IMR-90 (cell line): ENCODE measurements around the gene FAM162A. TPM values are rescaled to one million over a fixed set of nuclear protein-coding genes. Genes with fewer than 3 reads are reported as not detected.

Experiments used
- ATAC-seq: fragments of 200-7000 bp; cut with Tn5 transposase; 2 replicates; pipeline ENCODE4 v1.9.1; 2020; ENCODE audit warnings: low read depth, mild to moderate bottlenecking, moderate library complexity
- BruUV-seq: library from RNA; stranded (reverse); fragments of 400-500 nt; replicated peaks from 2 replicates; lab custom pipeline; 2021; lab: Mats Ljungman, UMichigan
- CTCF ChIA-PET: fragments of 300-600 bp; formaldehyde crosslinking; extraction: SDS; loops from one replicate; lab custom pipeline; 2021; ENCODE audit warnings: antibody characterized with exemption; lab: Yijun Ruan, JAX
- POLR2A ChIA-PET: fragments of 300-600 bp; sonication (Branson Sonifier 250); formaldehyde crosslinking; loops from one replicate; lab custom pipeline; 2022; ENCODE audit warnings: antibody characterized with exemption; ENCODE audit not compliant: unreplicated experiment; lab: Charles Lee
- DNase-seq: peaks from one replicate; pipeline ENCODE4 v3.0.0; 2013
- H2AFZ ChIP-seq: replicated peaks from 2 replicates; pipeline ENCODE3; 2013; ENCODE audit warnings: low read length, mild to moderate bottlenecking; ENCODE audit not compliant: poor library complexity
- H2AK5ac ChIP-seq: 2 replicates; pipeline ENCODE4 v1.6.1; 2013; ENCODE audit warnings: low read depth, low read length, inconsistent platforms
- H2AK9ac ChIP-seq: replicated peaks from 2 replicates; pipeline ENCODE3; 2013; ENCODE audit warnings: mild to moderate bottlenecking, low read depth, low read length, moderate library complexity; ENCODE audit not compliant: poor library complexity
- H2BK120ac ChIP-seq: 2 replicates; pipeline ENCODE4 v1.6.1; 2013; ENCODE audit warnings: low read depth, low read length, inconsistent platforms
- H2BK15ac ChIP-seq: 3 replicates; pipeline ENCODE4 v1.6.1; 2013; ENCODE audit warnings: low read depth, low read length, inconsistent platforms
- H2BK20ac ChIP-seq: 2 replicates; pipeline ENCODE4 v1.6.1; 2013; ENCODE audit warnings: low read depth, mild to moderate bottlenecking, inconsistent platforms, low read length, moderate library complexity
- H2BK5ac ChIP-seq: 2 replicates; pipeline ENCODE4 v1.6.1; 2013; ENCODE audit warnings: mild to moderate bottlenecking, low read depth, low read length, inconsistent platforms; ENCODE audit not compliant: poor library complexity, severe bottlenecking
- H3K14ac ChIP-seq: replicated peaks from 2 replicates; pipeline ENCODE4 v1.6.1; 2013; ENCODE audit warnings: low read depth, low read length, inconsistent platforms
- H3K18ac ChIP-seq: 2 replicates; pipeline ENCODE4 v1.6.1; 2013; ENCODE audit warnings: low read depth, low read length, control low read depth
- H3K23ac ChIP-seq: 2 replicates; pipeline ENCODE4 v1.6.1; 2013; ENCODE audit warnings: low read depth, low read length, inconsistent platforms
- H3K27ac ChIP-seq: 2 replicates; pipeline ENCODE4 v1.5.1; 2013; ENCODE audit warnings: mild to moderate bottlenecking, control low read depth, low read length; ENCODE audit not compliant: insufficient read depth
- H3K27me3 ChIP-seq: 2 replicates; pipeline ENCODE4 v1.6.1; 2013; ENCODE audit warnings: low read length; ENCODE audit not compliant: control insufficient read depth, insufficient read depth
- H3K36me3 ChIP-seq: 2 replicates; pipeline ENCODE4 v1.6.1; 2013; ENCODE audit warnings: low read length, mixed read lengths; ENCODE audit not compliant: control insufficient read depth, insufficient read depth
- H3K4ac ChIP-seq: 2 replicates; pipeline ENCODE4 v1.6.1; 2013; ENCODE audit warnings: low read depth, low read length, inconsistent platforms
- H3K4me1 ChIP-seq: 2 replicates; pipeline ENCODE4 v1.6.1; 2013; ENCODE audit warnings: low read length, mixed read lengths; ENCODE audit not compliant: control insufficient read depth, insufficient read depth
- H3K4me2 ChIP-seq: 2 replicates; pipeline ENCODE4 v1.6.1; 2013; ENCODE audit warnings: low read depth, mild to moderate bottlenecking, control low read depth, low read length, moderate library complexity
- H3K4me3 ChIP-seq: 2 replicates; pipeline ENCODE4 v1.5.1; 2013; ENCODE audit warnings: low read depth, mild to moderate bottlenecking, control low read depth, low read length, moderate library complexity; ENCODE audit not compliant: insufficient read depth
- H3K56ac ChIP-seq: 2 replicates; pipeline ENCODE4 v1.6.1; 2013; ENCODE audit warnings: low read length, inconsistent platforms; ENCODE audit not compliant: insufficient read depth; ENCODE audit errors: extremely low read depth
- H3K79me1 ChIP-seq, 2 experiments: 2 replicates each; pipeline ENCODE4 v1.6.1; 2013; ENCODE audit warnings: low read length in 2 of 2, inconsistent platforms in 1 of 2, low read depth in 1 of 2
- H3K9ac ChIP-seq: 2 replicates; pipeline ENCODE4 v1.6.1; 2013; ENCODE audit warnings: low read depth, low read length, control low read depth
- H3K9me1 ChIP-seq: 2 replicates; pipeline ENCODE4 v1.6.1; 2013; ENCODE audit warnings: low read length, inconsistent platforms; ENCODE audit not compliant: insufficient read depth
- H3K9me3 ChIP-seq: 2 replicates; pipeline ENCODE4 v1.6.1; 2013; ENCODE audit warnings: low read length; ENCODE audit not compliant: control insufficient read depth, insufficient read depth
- H4K20me1 ChIP-seq: 2 replicates; pipeline ENCODE4 v1.6.1; 2013; ENCODE audit warnings: low read length, inconsistent platforms; ENCODE audit not compliant: insufficient read depth
- H4K5ac ChIP-seq: 2 replicates; pipeline ENCODE4 v1.6.1; 2013; ENCODE audit warnings: mild to moderate bottlenecking, low read depth, low read length, control low read depth
- H4K8ac ChIP-seq, 2 experiments: 2 replicates each; pipeline ENCODE4 v1.6.1; 2013; ENCODE audit warnings: low read depth in 2 of 2, low read length in 2 of 2, control low read depth in 1 of 2, inconsistent platforms in 1 of 2
- H4K91ac ChIP-seq: 2 replicates; pipeline ENCODE4 v1.6.1; 2013; ENCODE audit warnings: low read depth, low read length, inconsistent platforms; ENCODE audit not compliant: insufficient read depth
- BHLHE40 ChIP-seq: fragments of 150-350 bp; IDR thresholded peaks from 2 replicates; pipeline ENCODE4 v1.6.1; 2016; ENCODE audit warnings: mild to moderate bottlenecking, low read depth, low read length
- CEBPB ChIP-seq: IDR thresholded peaks from 2 replicates; pipeline ENCODE4 v1.6.1; 2012; ENCODE audit warnings: low read depth, low read length, improper control_type of control experiment
- CHD1 ChIP-seq: IDR thresholded peaks from 2 replicates; pipeline ENCODE4 v1.6.1; 2012; ENCODE audit warnings: low read depth, low read length, improper control_type of control experiment
- FOS ChIP-seq: fragments of 150-350 bp; IDR thresholded peaks from 2 replicates; pipeline ENCODE4 v1.6.1; 2016; ENCODE audit warnings: low read depth, low read length
- MAFK ChIP-seq: IDR thresholded peaks from 2 replicates; pipeline ENCODE4 v1.6.1; 2012; ENCODE audit warnings: low read depth, low read length, improper control_type of control experiment
- MAZ ChIP-seq: IDR thresholded peaks from 2 replicates; pipeline ENCODE4 v1.6.1; 2012; ENCODE audit warnings: low read depth, mild to moderate bottlenecking, low read length, improper control_type of control experiment, moderate library complexity, borderline replicate concordance
- MXI1 ChIP-seq: IDR thresholded peaks from 2 replicates; pipeline ENCODE4 v1.6.1; 2012; ENCODE audit warnings: low read depth, mild to moderate bottlenecking, low read length, moderate library complexity, borderline replicate concordance
- NFE2L2 ChIP-seq: fragments of 150-350 bp; IDR thresholded peaks from 2 replicates; pipeline ENCODE4 v1.6.1; 2016; ENCODE audit warnings: low read depth, mild to moderate bottlenecking, low read length
- POLR2A ChIP-seq: IDR thresholded peaks from 2 replicates; pipeline ENCODE4 v1.6.1; 2012; ENCODE audit warnings: mild to moderate bottlenecking, low read depth, low read length
- RAD21 ChIP-seq: IDR thresholded peaks from 2 replicates; pipeline ENCODE4 v1.6.1; 2012; ENCODE audit warnings: low read length, improper control_type of control experiment
- RCOR1 ChIP-seq: IDR thresholded peaks from 2 replicates; pipeline ENCODE4 v1.6.1; 2012; ENCODE audit warnings: mild to moderate bottlenecking, low read length, improper control_type of control experiment; ENCODE audit not compliant: insufficient replicate concordance
- RFX5 ChIP-seq: IDR thresholded peaks from 2 replicates; pipeline ENCODE4 v1.8.0; 2012; ENCODE audit warnings: low read depth, mild to moderate bottlenecking, low read length, moderate library complexity
- SMC3 ChIP-seq: fragments of 150-350 bp; IDR thresholded peaks from 2 replicates; pipeline ENCODE4 v1.6.1; 2016; ENCODE audit warnings: low read depth, mild to moderate bottlenecking, antibody characterized with exemption, low read length, moderate library complexity
- WGBS, 2 experiments: methylation state at CpG; one replicate each; pipeline versions ENCODE4 v1.1.5 to v1.1.7; 2013; ENCODE audit warnings: missing lambda C conversion rate in 2 of 2; ENCODE audit not compliant: insufficient read length in 1 of 2; ENCODE audit errors: extremely low coverage in 2 of 2; 5-methylcytosine and 5-hydroxymethylcytosine counted together
- dilution Hi-C: fragments of 300-500 bp; cut with HindIII; formaldehyde crosslinking; loops from one replicate; pipeline ENCODE4 v1.14.3; 2018; ENCODE audit warnings: low sequenced_read_pairs; ENCODE audit not compliant: unreplicated experiment
- in situ Hi-C: fragments of 300-500 bp; cut with MboI; formaldehyde crosslinking; loops from 3 replicates; pipeline ENCODE4 v1.14.3; 2019; ENCODE audit warnings: low sequenced_read_pairs, inconsistent platforms, mixed read lengths
- intact Hi-C: fragments of 100-400 bp; cut with micrococcal nuclease; formaldehyde crosslinking; loops from 2 replicates; pipeline ENCODE4 v1.10.0; 2022
- polyA plus RNA-seq, 3 experiments: library from polyadenylated mRNA; depleted of rRNA; stranded (reverse); fragments of >200 nt; gene quantifications; 2 replicates each; pipeline ENCODE4 v1.2.3, GENCODE V29; 2012; ENCODE audit warnings: low replicate concordance in 1 of 3
- total RNA-seq: library from RNA; depleted of rRNA; stranded (reverse); fragments of >200 nt; gene quantifications from 2 replicates; pipeline ENCODE4 v1.2.3, GENCODE V29; 2012
- TF ChIP-seq, protein P1 (sequence below): conservative IDR thresholded peaks from 2 replicates; pipeline ENCODE4 v1.5.1; 2012; ENCODE audit warnings: mild to moderate bottlenecking, low read depth, low read length, improper control_type of control experiment
- TF ChIP-seq, protein P2 (sequence below): fragments of 150-350 bp; IDR thresholded peaks from 2 replicates; pipeline ENCODE4 v1.6.1; 2016; ENCODE audit warnings: low read depth, mild to moderate bottlenecking, low read length, moderate library complexity, borderline replicate concordance
- TF ChIP-seq, protein P3 (sequence below): fragments of 150-350 bp; IDR thresholded peaks from 2 replicates; pipeline ENCODE4 v1.6.1; 2017; ENCODE audit warnings: mild to moderate bottlenecking, antibody characterized with exemption, low read length, low read depth

Gene FAM162A
- total and polyA plus RNA-seq, 2 of the 4 experiments (the other 2 are of a cell fraction): 33.9 to 66.8 TPM

DNA sequence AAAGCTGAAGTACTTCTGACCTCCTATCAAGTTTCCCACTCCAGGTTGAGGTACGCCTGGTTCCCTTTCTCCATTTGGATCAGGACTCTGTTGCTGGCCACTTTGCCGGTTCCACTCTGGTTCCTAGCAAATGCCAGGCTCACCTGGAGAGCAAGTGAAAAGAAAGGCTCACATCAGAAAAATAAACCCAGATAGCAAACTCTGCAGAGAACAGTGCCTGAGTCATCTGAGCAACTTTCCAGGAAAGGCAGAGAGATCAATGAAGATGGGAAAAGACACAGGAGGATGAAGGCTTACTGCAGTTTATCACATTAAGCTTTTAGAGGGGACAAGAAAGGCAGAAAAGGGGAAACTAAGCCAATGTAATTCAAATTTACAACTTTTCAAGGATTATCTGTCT is 73.7 kb downstream of the FAM162A start:
- no peak overlapping the region for H2BK20ac ChIP-seq
- H3K56ac ChIP-seq: no peak overlapping the region
- no peak overlapping the region for H3K14ac ChIP-seq
- H3K4me3 ChIP-seq: no peak overlapping the region
- DNase-seq: no peak
- peaks cover 7 to 11% of the 10 kb centered on the region in 2 experiments for H3K79me1 ChIP-seq
- BruUV-seq: no TSS peak
- no peak overlapping the region for H3K4ac ChIP-seq
- no peak overlapping the region for H2AK9ac ChIP-seq
- in situ Hi-C loops (loop anchor here (5.0 kb wide), 1 partner anchor 220 kb away; no protein-coding TSS in a partner anchor), intact Hi-C loops (loop anchor here (2.0 kb wide), 1 partner anchor 103 kb away; no protein-coding TSS in a partner anchor), dilution Hi-C loops (no loop called here)
- ChIA-PET POLR2A (no interaction called here), CTCF (interaction anchor here (2.3 kb wide), 1 partner anchor 221 kb away, joined by 6 read pairs; no protein-coding TSS in a partner anchor)
- H3K4me1 ChIP-seq: no peaks in the 10 kb centered on the region
- no peak overlapping the region for H3K18ac ChIP-seq
- H4K5ac ChIP-seq: no peak overlapping the region
- no peaks in the 10 kb centered on the region; the same call in 1 of the 2 replicates for H4K20me1 ChIP-seq
- no peak overlapping the region for H2BK15ac ChIP-seq
- H3K27ac ChIP-seq: no peak overlapping the region
- ATAC-seq: no peak
- H2BK120ac ChIP-seq: no peak overlapping the region
- no peak overlapping the region for H3K23ac ChIP-seq
- WGBS, 2 experiments: no CpG with 5 or more reads among the region's 2 CpGs
- no peak overlapping the region for H4K91ac ChIP-seq
- H2BK5ac ChIP-seq: no peak overlapping the region
- no peak overlapping the region for H2AFZ ChIP-seq
- no peak overlapping the region for H2AK5ac ChIP-seq
- no peaks in the 10 kb centered on the region for H3K9me3 ChIP-seq
- no peak overlapping the region for H3K4me2 ChIP-seq
- H4K8ac ChIP-seq: no peak overlapping the region
- H3K9me1 ChIP-seq: no peaks in the 10 kb centered on the region
- peaks cover 18% of the 10 kb centered on the region for H3K36me3 ChIP-seq
- no peak overlapping the region for H3K9ac ChIP-seq
- TF ChIP-seq RCOR1: no peak
- TF ChIP-seq MAFK: no peak
- TF ChIP-seq NFE2L2: no peak
- no peak for TF ChIP-seq RFX5
- TF ChIP-seq, protein P1, sequence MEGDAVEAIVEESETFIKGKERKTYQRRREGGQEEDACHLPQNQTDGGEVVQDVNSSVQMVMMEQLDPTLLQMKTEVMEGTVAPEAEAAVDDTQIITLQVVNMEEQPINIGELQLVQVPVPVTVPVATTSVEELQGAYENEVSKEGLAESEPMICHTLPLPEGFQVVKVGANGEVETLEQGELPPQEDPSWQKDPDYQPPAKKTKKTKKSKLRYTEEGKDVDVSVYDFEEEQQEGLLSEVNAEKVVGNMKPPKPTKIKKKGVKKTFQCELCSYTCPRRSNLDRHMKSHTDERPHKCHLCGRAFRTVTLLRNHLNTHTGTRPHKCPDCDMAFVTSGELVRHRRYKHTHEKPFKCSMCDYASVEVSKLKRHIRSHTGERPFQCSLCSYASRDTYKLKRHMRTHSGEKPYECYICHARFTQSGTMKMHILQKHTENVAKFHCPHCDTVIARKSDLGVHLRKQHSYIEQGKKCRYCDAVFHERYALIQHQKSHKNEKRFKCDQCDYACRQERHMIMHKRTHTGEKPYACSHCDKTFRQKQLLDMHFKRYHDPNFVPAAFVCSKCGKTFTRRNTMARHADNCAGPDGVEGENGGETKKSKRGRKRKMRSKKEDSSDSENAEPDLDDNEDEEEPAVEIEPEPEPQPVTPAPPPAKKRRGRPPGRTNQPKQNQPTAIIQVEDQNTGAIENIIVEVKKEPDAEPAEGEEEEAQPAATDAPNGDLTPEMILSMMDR: no peak
- TF ChIP-seq, protein P2, sequence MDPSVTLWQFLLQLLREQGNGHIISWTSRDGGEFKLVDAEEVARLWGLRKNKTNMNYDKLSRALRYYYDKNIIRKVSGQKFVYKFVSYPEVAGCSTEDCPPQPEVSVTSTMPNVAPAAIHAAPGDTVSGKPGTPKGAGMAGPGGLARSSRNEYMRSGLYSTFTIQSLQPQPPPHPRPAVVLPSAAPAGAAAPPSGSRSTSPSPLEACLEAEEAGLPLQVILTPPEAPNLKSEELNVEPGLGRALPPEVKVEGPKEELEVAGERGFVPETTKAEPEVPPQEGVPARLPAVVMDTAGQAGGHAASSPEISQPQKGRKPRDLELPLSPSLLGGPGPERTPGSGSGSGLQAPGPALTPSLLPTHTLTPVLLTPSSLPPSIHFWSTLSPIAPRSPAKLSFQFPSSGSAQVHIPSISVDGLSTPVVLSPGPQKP: no peak
- TF ChIP-seq, protein P3, sequence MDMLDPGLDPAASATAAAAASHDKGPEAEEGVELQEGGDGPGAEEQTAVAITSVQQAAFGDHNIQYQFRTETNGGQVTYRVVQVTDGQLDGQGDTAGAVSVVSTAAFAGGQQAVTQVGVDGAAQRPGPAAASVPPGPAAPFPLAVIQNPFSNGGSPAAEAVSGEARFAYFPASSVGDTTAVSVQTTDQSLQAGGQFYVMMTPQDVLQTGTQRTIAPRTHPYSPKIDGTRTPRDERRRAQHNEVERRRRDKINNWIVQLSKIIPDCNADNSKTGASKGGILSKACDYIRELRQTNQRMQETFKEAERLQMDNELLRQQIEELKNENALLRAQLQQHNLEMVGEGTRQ: no peak
- TF ChIP-seq RAD21: no peak
- no peak for TF ChIP-seq MAZ
- no peak for TF ChIP-seq CHD1
- no peak for TF ChIP-seq BHLHE40
- TF ChIP-seq MXI1: no peak
- no peak for TF ChIP-seq FOS
- TF ChIP-seq POLR2A: no peak
- TF ChIP-seq CEBPB: no peak
- no peak for TF ChIP-seq SMC3
- no peaks in the 10 kb centered on the region for H3K27me3 ChIP-seq
